ENCODE data around the gene FLNB.

GRCh38 chr3:57986261-57986660 lies 22.0 kb upstream of the FLNB start:
- TF ChIP-seq, protein P1, sequence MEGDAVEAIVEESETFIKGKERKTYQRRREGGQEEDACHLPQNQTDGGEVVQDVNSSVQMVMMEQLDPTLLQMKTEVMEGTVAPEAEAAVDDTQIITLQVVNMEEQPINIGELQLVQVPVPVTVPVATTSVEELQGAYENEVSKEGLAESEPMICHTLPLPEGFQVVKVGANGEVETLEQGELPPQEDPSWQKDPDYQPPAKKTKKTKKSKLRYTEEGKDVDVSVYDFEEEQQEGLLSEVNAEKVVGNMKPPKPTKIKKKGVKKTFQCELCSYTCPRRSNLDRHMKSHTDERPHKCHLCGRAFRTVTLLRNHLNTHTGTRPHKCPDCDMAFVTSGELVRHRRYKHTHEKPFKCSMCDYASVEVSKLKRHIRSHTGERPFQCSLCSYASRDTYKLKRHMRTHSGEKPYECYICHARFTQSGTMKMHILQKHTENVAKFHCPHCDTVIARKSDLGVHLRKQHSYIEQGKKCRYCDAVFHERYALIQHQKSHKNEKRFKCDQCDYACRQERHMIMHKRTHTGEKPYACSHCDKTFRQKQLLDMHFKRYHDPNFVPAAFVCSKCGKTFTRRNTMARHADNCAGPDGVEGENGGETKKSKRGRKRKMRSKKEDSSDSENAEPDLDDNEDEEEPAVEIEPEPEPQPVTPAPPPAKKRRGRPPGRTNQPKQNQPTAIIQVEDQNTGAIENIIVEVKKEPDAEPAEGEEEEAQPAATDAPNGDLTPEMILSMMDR (IDR thresholded peaks at IDR 0.05; ENCODE audit: poor library complexity, severe bottlenecking), result no peak
- TF ChIP-seq EP300 (conservative IDR thresholded peaks at IDR 0.05; ENCODE audit: poor library complexity, severe bottlenecking) (no peak), POLR2AphosphoS5 (IDR thresholded peaks at IDR 0.05) (no peak), EZH2 (IDR thresholded peaks at IDR 0.05; ENCODE audit: borderline replicate concordance, insufficient read depth, low read length, poor library complexity, severe bottlenecking) (no peak), REST (IDR thresholded peaks at IDR 0.05; ENCODE audit: borderline replicate concordance) (no peak), SMC3 (conservative IDR thresholded peaks at IDR 0.05; ENCODE audit: poor library complexity) (no peak), TAF1 (IDR thresholded peaks at IDR 0.05; ENCODE audit: low read depth) (no peak), RAD21 (conservative IDR thresholded peaks at IDR 0.05) (no peak), MXI1 (conservative IDR thresholded peaks at IDR 0.05; ENCODE audit: poor library complexity, severe bottlenecking) (no peak)
